ENCODE results near the gene MARCHF10. TPM values are rescaled to one million over a fixed set of nuclear protein-coding genes. Genes with fewer than 3 reads are reported as not detected.

The MARCHF10 gene
- total and polyA plus RNA-seq, 2 donors (not counting 3 experiments of a cell fraction or from before 2014, with no cell fraction given) = 0.11 TPM; not detected in 1

GRCh38 chr17:62676231-62676943 lies 131.7 kb downstream of the MARCHF10 start:
- dilution Hi-C loops (cut with MboI; ENCODE audit: extremely low pct_ligation_motif_present, low sequenced_read_pairs) (no loop called here), intact Hi-C loops (cut with micrococcal nuclease) (no loop called here)
- Histone ChIP-seq H3K4me1 (ENCODE audit: control insufficient read depth, extremely low read depth, insufficient read depth, low read length) (no peaks in the 10 kb centered on the region), H3K36me3 (ENCODE audit: control insufficient read depth in 2 of 2, extremely low read depth in 1 of 2, insufficient read depth in 2 of 2, low read length in 2 of 2) (peaks cover 0 to 3% of the 10 kb centered on the region in 2 experiments), H2AFZ (ENCODE audit: low read depth, low read length) (no peak overlapping the region), H3K79me2 (ENCODE audit: control insufficient read depth, insufficient read depth, low read length) (no peaks in the 10 kb centered on the region), H3K9me1 (replicated peaks; ENCODE audit: control insufficient read depth, extremely low read depth, insufficient read depth, low read length) (no peaks in the 10 kb centered on the region), H3K27ac (ENCODE audit: insufficient read depth, low read depth, low read length) (no peak overlapping the region), H3K4me3 (replicated peaks in 1 of 3; ENCODE audit: insufficient read depth in 1 of 3, low read depth in 1 of 3, low read length in 3 of 3) (no peak overlapping the region), H3K4me2 (ENCODE audit: insufficient read depth, low read length) (no peak overlapping the region), H3K9ac (replicated peaks; ENCODE audit: extremely low read depth, insufficient read depth, low read length) (no peak overlapping the region), H4K20me1 (replicated peaks; ENCODE audit: control insufficient read depth, extremely low read depth, insufficient read depth, low read length) (no peaks in the 10 kb centered on the region), H3K27me3 (ENCODE audit: control insufficient read depth in 2 of 2, insufficient read depth in 2 of 2, low read length in 2 of 2) (no peaks in the 10 kb centered on the region), H3K9me3 (replicated peaks; ENCODE audit: control insufficient read depth, insufficient read depth, low read length) (no peaks in the 10 kb centered on the region)
- no TSS peak for BruUV-seq (replicated peaks)
- no peak for FAIRE-seq
- POLR2A ChIA-PET = no interaction called here
- TF ChIP-seq JUN (IDR thresholded peaks at IDR 0.05; ENCODE audit: borderline replicate concordance, insufficient read depth, insufficient read length, low read depth) (no peak), MYC (IDR thresholded peaks at IDR 0.05; ENCODE audit: low read depth, low read length) (no peak)
- no peak for DNase-seq (ENCODE audit: low read depth, low spot score)
- CTCF ChIA-PET = interaction anchor here (1.0 kb wide), 1 partner anchor 123 kb away, joined by 3 read pairs; no protein-coding TSS in a partner anchor

DNA sequence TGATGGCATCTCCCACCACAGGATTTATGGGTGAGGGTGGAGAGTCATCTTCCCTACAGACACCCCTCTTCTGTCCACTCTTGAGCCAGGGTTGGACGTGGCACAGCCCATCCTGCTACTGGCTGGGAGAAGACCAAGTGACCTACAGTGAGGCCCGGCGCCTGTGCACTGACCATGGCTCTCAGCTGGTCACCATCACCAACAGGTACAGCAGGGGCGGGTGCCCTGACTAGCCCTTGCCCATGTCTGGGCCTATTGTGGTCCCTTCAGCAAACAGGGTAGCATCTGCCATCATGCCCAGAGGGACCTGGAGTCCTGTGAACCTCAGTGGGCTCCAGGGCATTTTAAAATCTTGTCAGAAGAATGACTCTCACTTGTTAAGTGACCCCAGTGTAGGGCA lies 132.4 kb downstream of the MARCHF10 start:
- no peaks in the 10 kb centered on the region for H3K9me1 ChIP-seq (replicated peaks; ENCODE audit: control insufficient read depth, extremely low read depth, insufficient read depth, low read length)
- no peak overlapping the region for H3K9ac ChIP-seq (replicated peaks; ENCODE audit: extremely low read depth, insufficient read depth, low read length)
- FAIRE-seq (no peak), DNase-seq (ENCODE audit: low read depth, low spot score) (no peak)
- H3K27ac ChIP-seq (ENCODE audit: insufficient read depth, low read depth, low read length) = no peak overlapping the region
- H3K4me2 ChIP-seq (ENCODE audit: insufficient read depth, low read length) = no peak overlapping the region
- dilution Hi-C loops (cut with MboI; ENCODE audit: extremely low pct_ligation_motif_present, low sequenced_read_pairs) (no loop called here), intact Hi-C loops (cut with micrococcal nuclease) (no loop called here)
- POLR2A ChIA-PET = no interaction called here
- H2AFZ ChIP-seq (ENCODE audit: low read depth, low read length) = no peak overlapping the region
- H3K27me3 ChIP-seq (ENCODE audit: control insufficient read depth in 2 of 2, insufficient read depth in 2 of 2, low read length in 2 of 2) = no peaks in the 10 kb centered on the region
- CTCF ChIA-PET = interaction anchor here (4.7 kb wide), 1 partner anchor 291 kb away, joined by 25 read pairs; the partner anchor contains the start of gene TANC2
- no peak for TF ChIP-seq MYC (IDR thresholded peaks at IDR 0.05; ENCODE audit: low read depth, low read length)
- no peak for TF ChIP-seq GATA2 (IDR thresholded peaks at IDR 0.05; ENCODE audit: insufficient read depth, insufficient read length, low read depth, low read length)
- TF ChIP-seq POLR2A (IDR thresholded peaks at IDR 0.05; ENCODE audit: low read depth, low read length) = no peak
- TF ChIP-seq CTCF (IDR thresholded peaks at IDR 0.05; ENCODE audit: extremely low read depth in 1 of 2, insufficient read depth in 1 of 2, low read depth in 1 of 2, low read length in 2 of 2) = no peak
- no peak for TF ChIP-seq POLR2AphosphoS5 (IDR thresholded peaks at IDR 0.05; ENCODE audit: insufficient read depth, low read depth, low read length)
- no peak for TF ChIP-seq FOS (IDR thresholded peaks at IDR 0.05; ENCODE audit: borderline replicate concordance, insufficient read depth, low read length)
- TF ChIP-seq EZH2 (IDR thresholded peaks at IDR 0.05; ENCODE audit: borderline replicate concordance, low read depth, low read length, severe bottlenecking) = no peak
- no peak for TF ChIP-seq JUN (IDR thresholded peaks at IDR 0.05; ENCODE audit: borderline replicate concordance, insufficient read depth, insufficient read length, low read depth)
- TF ChIP-seq, protein P1, sequence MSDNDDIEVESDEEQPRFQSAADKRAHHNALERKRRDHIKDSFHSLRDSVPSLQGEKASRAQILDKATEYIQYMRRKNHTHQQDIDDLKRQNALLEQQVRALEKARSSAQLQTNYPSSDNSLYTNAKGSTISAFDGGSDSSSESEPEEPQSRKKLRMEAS (IDR thresholded peaks at IDR 0.05; ENCODE audit: insufficient read depth, insufficient read length) = no peak
- no peak overlapping the region for H3K4me3 ChIP-seq (replicated peaks in 1 of 3; ENCODE audit: insufficient read depth in 1 of 3, low read depth in 1 of 3, low read length in 3 of 3)
- H3K4me1 ChIP-seq (ENCODE audit: control insufficient read depth, extremely low read depth, insufficient read depth, low read length) = no peaks in the 10 kb centered on the region
- H3K36me3 ChIP-seq (ENCODE audit: control insufficient read depth in 2 of 2, extremely low read depth in 1 of 2, insufficient read depth in 2 of 2, low read length in 2 of 2) = peaks cover 0 to 3% of the 10 kb centered on the region in 2 experiments
- no peaks in the 10 kb centered on the region for H3K79me2 ChIP-seq (ENCODE audit: control insufficient read depth, insufficient read depth, low read length)
- no peaks in the 10 kb centered on the region for H3K9me3 ChIP-seq (replicated peaks; ENCODE audit: control insufficient read depth, insufficient read depth, low read length)
- no peaks in the 10 kb centered on the region for H4K20me1 ChIP-seq (replicated peaks; ENCODE audit: control insufficient read depth, extremely low read depth, insufficient read depth, low read length)
- BruUV-seq (replicated peaks) = no TSS peak
